ENCODE data around the gene FRMPD2.

DNA sequence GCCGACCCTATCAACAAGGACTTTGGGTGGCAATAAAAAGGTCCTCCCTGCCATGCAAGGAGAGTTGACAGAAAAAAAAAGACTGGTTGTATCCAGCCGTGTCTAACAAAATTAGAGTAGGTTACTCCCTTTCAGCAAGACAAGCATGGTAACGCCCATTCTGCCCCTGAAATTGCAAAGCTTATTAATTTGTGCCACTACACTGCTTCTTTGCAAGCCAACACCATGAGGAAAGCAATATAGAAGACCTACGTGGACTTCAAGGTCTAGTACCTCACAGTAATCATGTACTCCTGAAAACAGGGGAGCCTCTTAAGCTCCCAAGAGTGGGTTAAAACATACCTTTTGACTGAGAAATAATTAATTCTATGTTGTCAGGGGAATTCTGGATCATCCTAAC lies 90.3 kb downstream of the FRMPD2 start:
- TF ChIP-seq, protein P1, sequence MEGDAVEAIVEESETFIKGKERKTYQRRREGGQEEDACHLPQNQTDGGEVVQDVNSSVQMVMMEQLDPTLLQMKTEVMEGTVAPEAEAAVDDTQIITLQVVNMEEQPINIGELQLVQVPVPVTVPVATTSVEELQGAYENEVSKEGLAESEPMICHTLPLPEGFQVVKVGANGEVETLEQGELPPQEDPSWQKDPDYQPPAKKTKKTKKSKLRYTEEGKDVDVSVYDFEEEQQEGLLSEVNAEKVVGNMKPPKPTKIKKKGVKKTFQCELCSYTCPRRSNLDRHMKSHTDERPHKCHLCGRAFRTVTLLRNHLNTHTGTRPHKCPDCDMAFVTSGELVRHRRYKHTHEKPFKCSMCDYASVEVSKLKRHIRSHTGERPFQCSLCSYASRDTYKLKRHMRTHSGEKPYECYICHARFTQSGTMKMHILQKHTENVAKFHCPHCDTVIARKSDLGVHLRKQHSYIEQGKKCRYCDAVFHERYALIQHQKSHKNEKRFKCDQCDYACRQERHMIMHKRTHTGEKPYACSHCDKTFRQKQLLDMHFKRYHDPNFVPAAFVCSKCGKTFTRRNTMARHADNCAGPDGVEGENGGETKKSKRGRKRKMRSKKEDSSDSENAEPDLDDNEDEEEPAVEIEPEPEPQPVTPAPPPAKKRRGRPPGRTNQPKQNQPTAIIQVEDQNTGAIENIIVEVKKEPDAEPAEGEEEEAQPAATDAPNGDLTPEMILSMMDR (IDR thresholded peaks at IDR 0.05; ENCODE audit: poor library complexity): no peak
- no peak for TF ChIP-seq EZH2phosphoT487 (IDR thresholded peaks at IDR 0.05; ENCODE audit: low read depth, severe bottlenecking, unreplicated experiment)

Measured in hepatocyte (in vitro differentiated cells).